ENCODE measurements around the gene ERC2.

ERC2 gene

GRCh38 chr3:56366641-56367162, 101.6 kb downstream of the ERC2 start:
- peak; percentile 47 for DNase-seq (ENCODE audit: low spot score)

- DNase-seq (ENCODE audit: low spot score), result peak; percentile 39
Measured at GRCh38 chr3:56365905-56366640, 102.2 kb downstream of the ERC2 start.

DNA sequence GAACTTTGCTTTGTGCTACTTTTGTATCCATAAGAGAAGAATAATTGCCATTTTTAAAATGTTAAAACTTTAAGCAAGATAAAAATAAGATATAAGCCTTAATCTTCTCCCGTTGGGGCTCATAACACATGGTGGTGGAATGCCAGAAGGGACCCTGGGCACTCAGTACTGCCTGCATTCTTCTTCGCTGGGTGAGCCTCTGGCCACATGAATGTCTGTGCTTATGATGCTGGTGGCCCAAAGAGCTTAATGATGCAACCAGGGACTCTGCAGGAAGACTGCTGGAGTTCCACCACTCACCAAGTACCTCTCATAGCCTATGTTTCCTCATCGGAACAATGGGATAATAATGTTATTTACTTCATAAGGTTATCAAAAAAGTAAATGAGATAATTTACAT, 103.6 kb downstream of the ERC2 start:
- DNase-seq (ENCODE audit: low spot score), result no peak

DNA sequence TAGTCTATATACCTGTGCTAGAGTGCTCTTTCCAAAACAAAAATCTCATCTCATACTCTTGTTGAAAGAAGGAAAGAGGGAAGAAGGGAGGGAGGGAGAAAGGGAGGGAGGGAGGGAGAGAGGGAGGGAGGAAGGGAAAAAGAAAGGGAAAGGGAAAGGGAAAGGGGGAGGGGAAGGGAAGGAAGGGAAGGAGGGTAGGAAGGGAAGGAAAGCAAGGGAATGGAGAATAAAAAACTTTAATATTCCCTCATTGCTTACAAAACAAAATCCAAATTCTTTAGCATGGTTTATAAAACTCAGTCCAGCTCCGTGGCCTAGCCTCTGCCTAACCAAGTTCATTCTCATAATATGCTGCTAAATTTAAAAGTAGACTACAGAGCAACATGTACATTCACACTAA, 104.5 kb downstream of the ERC2 start:
- DNase-seq (ENCODE audit: low spot score), result no peak

DNA sequence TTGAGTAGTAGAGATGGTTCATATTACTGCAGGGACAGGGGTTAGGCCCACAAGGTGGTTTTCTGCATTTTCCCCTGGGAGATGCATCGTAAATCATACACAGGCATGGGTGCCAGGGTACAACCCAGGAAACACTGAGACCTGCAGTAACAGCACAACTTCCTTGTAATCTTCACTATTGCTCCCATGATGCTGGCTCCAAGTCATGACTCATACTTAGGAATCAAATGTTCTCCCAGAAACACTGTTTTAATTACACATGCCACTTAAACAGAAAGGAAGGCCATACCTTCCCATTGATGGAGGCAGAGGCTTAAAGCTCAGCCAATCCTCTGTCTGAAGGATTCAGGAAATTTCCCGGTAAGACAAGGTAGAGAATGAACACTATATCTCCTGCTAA, 106.5 kb downstream of the ERC2 start:
- no peak for DNase-seq (ENCODE audit: low spot score)

GRCh38 chr3:56357266-56357665, 111.0 kb downstream of the ERC2 start:
- DNase-seq (ENCODE audit: low spot score), result no peak

GRCh38 chr3:56356808-56357207, 111.5 kb downstream of the ERC2 start:
- no peak for DNase-seq (ENCODE audit: low spot score)

GRCh38 chr3:56355570-56356185, 112.6 kb downstream of the ERC2 start:
- DNase-seq (ENCODE audit: low spot score), result no peak

GRCh38 chr3:56351537-56351936, 116.7 kb downstream of the ERC2 start:
- DNase-seq (ENCODE audit: low spot score), result no peak

DNA sequence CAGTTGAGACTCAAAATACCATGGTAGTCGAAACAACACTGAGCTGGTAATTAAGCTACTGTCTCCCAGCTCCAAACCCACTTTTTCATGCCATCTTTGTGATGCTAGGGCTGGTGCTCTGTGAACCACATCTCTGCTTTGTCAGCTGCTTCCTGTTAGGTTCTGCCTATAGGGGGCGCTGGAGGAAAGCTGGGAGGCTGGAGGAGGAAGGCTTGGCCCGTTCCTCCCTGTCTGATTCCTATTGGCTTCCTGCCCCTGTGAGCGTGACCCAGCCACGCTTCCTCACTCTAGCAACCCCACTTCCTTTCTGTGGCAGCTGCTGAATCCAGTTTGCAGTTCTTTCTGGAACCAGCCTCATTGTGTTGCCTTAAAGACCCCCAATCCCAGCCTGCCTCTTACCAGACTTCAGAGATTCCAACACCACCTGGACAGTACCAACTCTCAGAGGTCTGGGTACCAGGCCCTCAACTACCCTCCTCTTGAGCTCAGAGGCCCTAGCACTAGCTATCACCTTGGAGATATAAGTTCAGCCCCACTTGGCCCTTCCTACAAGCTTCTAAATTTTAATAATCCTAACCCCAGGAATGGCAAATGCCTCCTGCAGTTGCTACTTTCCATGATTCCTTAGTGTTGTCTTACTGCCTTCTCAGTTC, 120.9 kb downstream of the ERC2 start:
- DNase-seq (ENCODE audit: low spot score), result peak; percentile 84

- DNase-seq (ENCODE audit: low spot score), result no peak
Measured at GRCh38 chr3:56342475-56342874, 125.8 kb downstream of the ERC2 start.

- no peak for DNase-seq (ENCODE audit: low spot score)
Measured at GRCh38 chr3:56339671-56340070, 128.6 kb downstream of the ERC2 start.

GRCh38 chr3:56339244-56339643, 129.0 kb downstream of the ERC2 start:
- no peak for DNase-seq (ENCODE audit: low spot score)

- DNase-seq (ENCODE audit: low spot score), result no peak
Measured at GRCh38 chr3:56336023-56336422, 132.2 kb downstream of the ERC2 start.

- no peak for DNase-seq (ENCODE audit: low spot score)
Measured at GRCh38 chr3:56324473-56324872, 143.8 kb downstream of the ERC2 start.

DNA sequence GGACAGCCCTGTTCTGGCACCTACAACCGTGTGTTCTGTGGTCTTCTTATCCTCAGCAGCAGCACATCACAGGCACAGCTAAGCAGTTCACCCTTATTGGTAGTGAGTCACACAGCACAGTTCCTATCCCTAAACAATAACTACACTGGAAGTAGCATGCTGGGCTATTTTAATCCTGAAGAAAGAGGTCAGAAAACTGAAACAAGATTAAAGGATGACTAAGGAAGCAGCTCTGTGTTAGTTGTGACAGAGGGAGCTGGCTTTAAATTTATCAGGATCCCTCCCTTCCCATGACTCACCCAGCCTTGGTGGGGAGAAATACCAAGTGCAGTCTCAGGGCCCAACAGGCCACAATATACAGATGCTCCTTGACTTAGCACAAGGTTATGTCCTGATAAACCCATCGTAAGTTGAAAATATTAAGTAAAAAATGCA, 144.3 kb downstream of the ERC2 start:
- no peak for DNase-seq (ENCODE audit: low spot score)

DNA sequence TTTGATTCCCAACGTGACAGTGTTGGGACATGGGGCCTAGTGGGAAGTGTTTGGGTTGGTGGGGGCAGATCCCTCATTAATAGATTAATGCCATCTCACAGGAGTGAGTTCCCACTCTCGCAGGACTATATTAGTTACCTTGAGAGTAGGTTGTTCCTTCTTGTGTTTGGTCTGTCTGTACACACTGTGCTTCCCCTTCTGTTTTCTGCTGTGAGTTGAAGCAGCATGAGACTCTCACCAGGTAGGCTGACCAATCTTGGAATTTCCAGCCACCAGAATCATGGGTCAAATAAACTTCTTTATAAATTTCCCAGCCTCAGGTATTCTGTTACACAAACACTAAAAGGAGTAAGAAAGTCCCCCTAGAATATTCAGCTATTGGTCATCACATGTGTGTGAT, 145.4 kb downstream of the ERC2 start:
- DNase-seq (ENCODE audit: low spot score), result no peak

DNA sequence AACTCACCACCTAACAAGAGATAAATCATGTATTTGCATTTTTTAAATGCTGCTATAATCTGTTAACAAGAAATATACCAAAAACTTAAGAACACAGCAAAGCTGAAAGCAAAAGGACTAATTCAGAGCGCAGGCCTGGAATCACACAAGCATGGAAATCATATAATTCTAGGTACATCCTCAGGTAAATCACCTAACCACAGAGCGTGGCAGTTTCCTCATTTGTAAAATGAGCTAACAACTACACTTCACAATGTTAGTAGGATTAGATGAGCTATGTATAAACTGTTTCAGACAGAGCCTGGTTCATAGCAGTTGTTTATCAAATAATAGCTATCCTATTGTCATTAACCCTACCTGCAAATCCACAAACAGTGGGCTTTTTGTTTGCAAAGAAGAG, 146.4 kb downstream of the ERC2 start:
- DNase-seq (ENCODE audit: low spot score), result no peak

DNA sequence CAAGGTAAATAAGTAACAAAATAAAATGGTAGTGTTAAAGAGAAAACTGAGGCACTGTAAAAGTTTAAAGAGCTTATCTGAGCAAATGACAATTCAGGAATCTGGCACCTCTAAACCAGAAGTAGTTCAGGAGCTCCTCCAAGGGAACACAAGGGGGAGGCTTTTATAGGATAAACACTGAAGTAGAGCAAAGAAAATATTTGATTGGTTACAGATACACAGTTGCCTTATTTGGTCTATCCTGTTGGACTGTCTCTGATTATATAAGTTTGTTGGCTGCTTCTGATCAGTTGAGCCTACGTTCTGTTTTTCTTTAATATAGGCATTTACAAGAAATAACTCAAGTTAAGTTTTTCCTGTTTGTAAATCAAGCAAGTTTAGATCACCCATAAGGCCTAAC, 146.9 kb downstream of the ERC2 start:
- no peak for DNase-seq (ENCODE audit: low spot score)

DNA sequence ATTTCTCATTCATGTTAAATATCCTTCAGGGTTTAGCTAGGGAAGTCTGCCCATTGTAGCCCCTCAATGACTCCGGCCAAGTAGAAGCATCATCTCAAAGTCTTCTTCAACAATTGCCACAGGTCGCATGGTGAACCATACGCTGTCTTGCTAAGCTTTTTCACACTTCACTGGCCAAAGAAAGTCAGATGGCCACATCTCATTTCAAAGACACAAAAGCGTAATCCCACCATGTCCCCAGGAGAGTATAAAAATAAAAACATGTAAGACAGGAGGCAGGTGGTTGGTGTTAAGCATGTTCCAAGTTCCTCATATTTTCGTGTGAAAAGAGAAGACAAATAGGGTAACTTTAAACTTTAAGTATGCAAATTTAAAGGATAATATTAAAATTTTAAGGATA, 147.4 kb downstream of the ERC2 start:
- DNase-seq (ENCODE audit: low spot score), result no peak

DNA sequence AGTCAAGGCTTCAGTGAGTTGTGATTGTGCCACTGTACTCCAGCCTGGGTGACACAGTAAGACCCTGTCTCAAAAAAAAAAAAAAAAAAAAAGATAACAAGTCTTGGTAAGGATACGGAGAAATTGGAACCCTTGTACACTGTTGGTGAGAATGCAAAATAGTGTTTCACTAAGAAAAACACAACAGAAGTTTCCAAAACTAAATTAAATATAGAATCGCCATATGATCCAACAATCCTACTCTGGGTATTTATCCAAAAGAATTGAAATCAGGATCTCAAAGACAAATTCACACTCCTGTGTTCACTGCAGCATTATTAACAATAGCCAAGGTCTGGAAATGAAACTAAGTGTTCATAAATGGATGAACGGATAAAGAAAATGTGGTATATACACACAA, 149.4 kb downstream of the ERC2 start:
- DNase-seq (ENCODE audit: low spot score), result no peak

DNA sequence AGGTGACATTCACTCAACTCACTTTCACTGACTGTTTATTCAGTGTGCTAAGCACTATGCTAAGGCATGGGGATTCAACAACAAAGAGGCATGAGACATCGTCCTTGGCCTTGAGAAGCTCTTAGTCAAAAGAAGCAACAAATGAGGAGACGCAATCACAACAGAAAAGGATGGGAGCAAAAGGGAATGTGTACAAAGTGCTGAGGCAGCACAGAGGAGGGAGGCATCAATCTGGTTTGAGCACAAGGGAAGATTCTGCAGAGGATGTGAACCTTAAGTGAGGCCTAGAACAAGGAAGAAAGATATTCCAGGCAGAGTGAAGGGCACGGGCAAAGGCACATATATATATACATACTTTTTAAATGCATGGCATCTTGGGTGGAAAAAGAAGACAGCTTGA, 151.3 kb downstream of the ERC2 start:
- no peak for DNase-seq (ENCODE audit: low spot score)

DNA sequence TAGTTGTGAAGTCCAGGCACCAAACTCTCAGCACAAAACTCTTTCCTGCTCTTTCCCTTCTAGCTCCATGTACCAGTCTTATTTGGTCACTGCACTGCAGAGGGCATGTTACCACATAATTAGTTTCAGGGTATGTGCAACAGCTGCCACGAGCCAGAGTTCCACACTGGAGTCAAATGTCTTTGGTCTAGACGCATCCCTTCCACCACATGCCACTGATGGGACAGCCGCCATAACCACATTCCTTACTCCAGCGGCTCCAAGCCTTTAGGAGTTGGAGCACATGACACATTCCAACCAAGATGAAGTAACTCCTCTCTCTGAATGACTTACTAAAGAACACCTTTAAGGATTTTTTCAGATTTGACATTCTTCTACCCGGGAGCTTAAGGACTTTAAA, 153.4 kb downstream of the ERC2 start:
- no peak for DNase-seq (ENCODE audit: low spot score)
